ENCODE results near the gene CAMK4.

The CAMK4 gene

GRCh38 chr5:111537141-111538024 lies 313.2 kb downstream of the CAMK4 start:
- DNase-seq (ENCODE audit: low read depth) = no peak

Data from stimulated activated CD8-positive, alpha-beta memory T cell treated with anti-CD3 and anti-CD28 coated beads, Interleukin-7, amount 100 ng/mL, for 24 hours (primary cell).